Cardiac fibroblast (primary cell): Measurements from ENCODE around the gene RPL22.

Experiments used
- DNase-seq, 2 donors: peaks; one replicate each; pipeline versions ENCODE4 v3.0.0 to v3.0.0-alpha.2; 2010; ENCODE audit warnings: low read depth in 2 of 2
- H3K4me3 ChIP-seq, 2 donors: replicated peaks in 1 of 2; 1 replicate in 1 of 2; 2 replicates in 1 of 2; pipeline ENCODE4 v1.5.1; 2011; ENCODE audit warnings: low read depth in 2 of 2, low read length in 2 of 2, mild to moderate bottlenecking in 2 of 2, moderate library complexity in 1 of 2
- CTCF ChIP-seq: IDR thresholded peaks from one replicate; pipeline ENCODE4 v1.5.1; 2011; ENCODE audit warnings: low read depth, mild to moderate bottlenecking, low read length, inconsistent platforms

RPL22 gene

GRCh38 chr1:6145864-6146410, 53.5 kb downstream of the RPL22 start:
- TF ChIP-seq CTCF = no peak
- H3K4me3 ChIP-seq = no peak overlapping the region
- DNase-seq = no peak

- no peak for TF ChIP-seq CTCF
- no peak overlapping the region for H3K4me3 ChIP-seq
- no peak for DNase-seq
Measured at GRCh38 chr1:6145396-6145750, 54.0 kb downstream of the RPL22 start.

- no peak overlapping the region for H3K4me3 ChIP-seq
- no peak for DNase-seq
- TF ChIP-seq CTCF = no peak
Measured at GRCh38 chr1:6144647-6145395, 54.6 kb downstream of the RPL22 start.

GRCh38 chr1:6144175-6144574, 55.2 kb downstream of the RPL22 start:
- H3K4me3 ChIP-seq = no peak overlapping the region
- TF ChIP-seq CTCF = no peak
- DNase-seq = no peak

GRCh38 chr1:6143395-6143794, 56.0 kb downstream of the RPL22 start:
- no peak for TF ChIP-seq CTCF
- DNase-seq = no peak
- H3K4me3 ChIP-seq = no peak overlapping the region

GRCh38 chr1:6142734-6143133, 56.7 kb downstream of the RPL22 start:
- H3K4me3 ChIP-seq = no peak overlapping the region
- DNase-seq = no peak

More at GRCh38 chr1:6142734-6143133, 56.7 kb downstream of the RPL22 start:
- no peak for TF ChIP-seq CTCF
